Loucy (cell line): ENCODE results near the gene INTS2.

Source experiments
- H2AFZ ChIP-seq: fragments of 200-600 bp; sonication (generic); 2 replicates; pipeline ENCODE4 v1.6.0; 2016; ENCODE audit warnings: antibody characterized with exemption, mild to moderate bottlenecking, low read length, moderate library complexity
- H3F3A ChIP-seq: fragments of 200-600 bp; 2 replicates; pipeline ENCODE4 v1.6.0; 2016; ENCODE audit warnings: antibody characterized with exemption, low read depth, mild to moderate bottlenecking
- H3K27me3 ChIP-seq: fragments of 200-600 bp; sonication (generic); 2 replicates; pipeline ENCODE4 v1.6.1; 2014; ENCODE audit warnings: low read length, mild to moderate bottlenecking; ENCODE audit not compliant: insufficient read depth, poor library complexity, severe bottlenecking
- H3K36me3 ChIP-seq: fragments of 200-600 bp; sonication (generic); 2 replicates; pipeline ENCODE4 v1.6.1; 2016; ENCODE audit warnings: low read length; ENCODE audit not compliant: insufficient read depth
- H3K4me1 ChIP-seq: fragments of 200-600 bp; sonication (generic); 2 replicates; pipeline ENCODE4 v1.5.1; 2014; ENCODE audit warnings: low read length, mild to moderate bottlenecking; ENCODE audit not compliant: insufficient read depth, poor library complexity, severe bottlenecking
- H3K4me2 ChIP-seq: fragments of 200-600 bp; sonication (generic); 2 replicates; pipeline ENCODE4 v1.6.0; 2014; ENCODE audit warnings: antibody characterized with exemption, low read length, low read depth, mild to moderate bottlenecking; ENCODE audit not compliant: poor library complexity, severe bottlenecking
- H3K4me3 ChIP-seq: fragments of 200-600 bp; sonication (generic); 2 replicates; pipeline ENCODE4 v1.5.1; 2014; ENCODE audit warnings: low read length, mild to moderate bottlenecking, mixed read lengths; ENCODE audit not compliant: poor library complexity, severe bottlenecking
- H3K79me2 ChIP-seq: fragments of 200-600 bp; sonication (generic); 2 replicates; pipeline ENCODE4 v1.6.1; 2014; ENCODE audit warnings: low read length; ENCODE audit not compliant: insufficient read depth
- H3K9ac ChIP-seq: fragments of 200-600 bp; sonication (generic); 2 replicates; pipeline ENCODE4 v1.6.0; 2014; ENCODE audit warnings: mild to moderate bottlenecking, low read depth, low read length, moderate library complexity; ENCODE audit not compliant: poor library complexity, severe bottlenecking
- H3K9me2 ChIP-seq: fragments of 200-600 bp; sonication (generic); replicated peaks from 2 replicates; pipeline ENCODE4 v1.6.1; 2016; ENCODE audit warnings: low read depth, low read length, mixed read lengths
- H3K9me3 ChIP-seq: fragments of 200-600 bp; sonication (generic); 2 replicates; pipeline ENCODE4 v1.6.1; 2014; ENCODE audit warnings: mild to moderate bottlenecking, antibody characterized with exemption, low read length, low read depth; ENCODE audit not compliant: insufficient read depth
- H4K20me1 ChIP-seq: fragments of 200-600 bp; sonication (generic); 2 replicates; pipeline ENCODE4 v1.6.0; 2014; ENCODE audit warnings: antibody characterized with exemption, low read length, mild to moderate bottlenecking; ENCODE audit not compliant: insufficient read depth, poor library complexity, severe bottlenecking
- EZH2phosphoT487 ChIP-seq: fragments of 200-600 bp; IDR thresholded peaks from 2 replicates; pipeline ENCODE4 v1.6.1; 2018; ENCODE audit warnings: antibody characterized with exemption, mild to moderate bottlenecking, moderate library complexity, borderline replicate concordance
- TF ChIP-seq, protein P1 (sequence below): fragments of 200-600 bp; sonication (generic); conservative IDR thresholded peaks from 2 replicates; pipeline ENCODE4 v1.5.1; 2014; ENCODE audit warnings: mild to moderate bottlenecking, antibody characterized with exemption, low read length

INTS2 gene

DNA sequence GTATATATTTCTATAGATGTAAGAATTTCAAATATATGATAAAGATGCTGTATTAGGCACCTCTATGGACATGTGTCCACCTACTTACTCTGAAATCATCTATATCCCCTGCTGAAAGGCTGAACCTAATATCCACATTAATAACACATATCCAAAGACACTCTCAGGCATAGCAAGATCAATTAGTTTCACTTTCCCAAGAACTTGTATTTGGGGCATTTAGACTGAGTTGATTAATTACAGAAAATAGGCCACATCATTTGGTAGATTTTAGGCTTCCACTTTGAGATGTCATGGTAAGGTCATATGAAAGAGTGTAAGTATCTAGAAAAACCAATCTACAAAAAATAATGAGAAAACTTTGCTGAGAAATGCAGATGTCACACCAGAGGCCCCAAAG lies 109.6 kb downstream of the INTS2 start:
- H3F3A ChIP-seq = no peaks in the 10 kb centered on the region
- no peaks in the 10 kb centered on the region for H3K9me3 ChIP-seq
- H3K36me3 ChIP-seq = peaks cover 46% of the 10 kb centered on the region; the same call in 1 of the 2 replicates
- no peaks in the 10 kb centered on the region for H3K27me3 ChIP-seq
- no peaks in the 10 kb centered on the region for H3K4me1 ChIP-seq
- no peak overlapping the region for H3K9ac ChIP-seq
- H3K4me3 ChIP-seq = no peak overlapping the region
- H2AFZ ChIP-seq = no peak overlapping the region
- no peak for TF ChIP-seq EZH2phosphoT487
- TF ChIP-seq, protein P1, sequence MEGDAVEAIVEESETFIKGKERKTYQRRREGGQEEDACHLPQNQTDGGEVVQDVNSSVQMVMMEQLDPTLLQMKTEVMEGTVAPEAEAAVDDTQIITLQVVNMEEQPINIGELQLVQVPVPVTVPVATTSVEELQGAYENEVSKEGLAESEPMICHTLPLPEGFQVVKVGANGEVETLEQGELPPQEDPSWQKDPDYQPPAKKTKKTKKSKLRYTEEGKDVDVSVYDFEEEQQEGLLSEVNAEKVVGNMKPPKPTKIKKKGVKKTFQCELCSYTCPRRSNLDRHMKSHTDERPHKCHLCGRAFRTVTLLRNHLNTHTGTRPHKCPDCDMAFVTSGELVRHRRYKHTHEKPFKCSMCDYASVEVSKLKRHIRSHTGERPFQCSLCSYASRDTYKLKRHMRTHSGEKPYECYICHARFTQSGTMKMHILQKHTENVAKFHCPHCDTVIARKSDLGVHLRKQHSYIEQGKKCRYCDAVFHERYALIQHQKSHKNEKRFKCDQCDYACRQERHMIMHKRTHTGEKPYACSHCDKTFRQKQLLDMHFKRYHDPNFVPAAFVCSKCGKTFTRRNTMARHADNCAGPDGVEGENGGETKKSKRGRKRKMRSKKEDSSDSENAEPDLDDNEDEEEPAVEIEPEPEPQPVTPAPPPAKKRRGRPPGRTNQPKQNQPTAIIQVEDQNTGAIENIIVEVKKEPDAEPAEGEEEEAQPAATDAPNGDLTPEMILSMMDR = no peak
- no peak overlapping the region for H3K4me2 ChIP-seq
- H3K79me2 ChIP-seq = no peaks in the 10 kb centered on the region
- no peaks in the 10 kb centered on the region for H4K20me1 ChIP-seq
- H3K9me2 ChIP-seq = no peaks in the 10 kb centered on the region

DNA sequence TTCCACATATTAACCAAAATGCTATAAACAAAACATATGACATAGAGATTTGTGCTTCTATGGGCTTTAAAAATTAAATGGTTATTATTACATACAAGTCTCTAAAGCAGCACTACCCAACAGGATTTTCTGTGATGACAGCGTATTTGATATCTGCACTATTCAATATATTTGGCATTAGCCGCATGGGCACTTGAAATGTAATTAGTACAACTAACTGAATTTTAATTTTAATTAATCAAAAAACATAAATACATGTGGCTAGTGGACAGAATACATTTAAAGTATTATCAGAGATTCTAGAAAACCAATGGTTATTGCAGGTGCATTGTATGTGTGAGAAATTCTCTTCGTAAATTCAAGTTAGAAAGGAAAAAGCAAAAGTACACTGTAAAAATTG lies 110.3 kb downstream of the INTS2 start:
- H3K36me3 ChIP-seq = peaks cover 42% of the 10 kb centered on the region; the same call in 1 of the 2 replicates
- no peaks in the 10 kb centered on the region for H3K27me3 ChIP-seq
- no peaks in the 10 kb centered on the region for H3K4me1 ChIP-seq
- H3K9me2 ChIP-seq = no peaks in the 10 kb centered on the region
- H4K20me1 ChIP-seq = no peaks in the 10 kb centered on the region
- H3K4me2 ChIP-seq = no peak overlapping the region
- no peak overlapping the region for H3K9ac ChIP-seq
- H3F3A ChIP-seq = no peaks in the 10 kb centered on the region
- no peak overlapping the region for H2AFZ ChIP-seq
- TF ChIP-seq, protein P1 = no peak
- no peak for TF ChIP-seq EZH2phosphoT487
- no peaks in the 10 kb centered on the region for H3K9me3 ChIP-seq
- no peak overlapping the region for H3K4me3 ChIP-seq
- H3K79me2 ChIP-seq = no peaks in the 10 kb centered on the region

- Histone ChIP-seq H3K9me2 (no peaks in the 10 kb centered on the region), H3F3A (no peaks in the 10 kb centered on the region), H2AFZ (no peak overlapping the region), H3K27me3 (no peaks in the 10 kb centered on the region), H3K36me3 (peaks cover 34% of the 10 kb centered on the region; the same call in 1 of the 2 replicates), H4K20me1 (no peaks in the 10 kb centered on the region), H3K9me3 (no peaks in the 10 kb centered on the region), H3K9ac (no peak overlapping the region), H3K4me3 (no peak overlapping the region), H3K79me2 (no peaks in the 10 kb centered on the region), H3K4me1 (no peaks in the 10 kb centered on the region), H3K4me2 (no peak overlapping the region)
- no peak for TF ChIP-seq EZH2phosphoT487
Measured at GRCh38 chr17:61816538-61816937, 111.2 kb downstream of the INTS2 start.

- H3K36me3 ChIP-seq = peaks cover 29% of the 10 kb centered on the region; the same call in 1 of the 2 replicates
- no peaks in the 10 kb centered on the region for H3K9me2 ChIP-seq
- H2AFZ ChIP-seq = no peak overlapping the region
- no peaks in the 10 kb centered on the region for H3K9me3 ChIP-seq
- H3K9ac ChIP-seq = no peak overlapping the region
- TF ChIP-seq EZH2phosphoT487 = no peak
- TF ChIP-seq, protein P1 = no peak
- H3K4me3 ChIP-seq = no peak overlapping the region
- H3K4me2 ChIP-seq = no peak overlapping the region
- no peaks in the 10 kb centered on the region for H3K79me2 ChIP-seq
- no peaks in the 10 kb centered on the region for H3F3A ChIP-seq
- no peaks in the 10 kb centered on the region for H3K4me1 ChIP-seq
- H4K20me1 ChIP-seq = no peaks in the 10 kb centered on the region
- no peaks in the 10 kb centered on the region for H3K27me3 ChIP-seq
Measured at GRCh38 chr17:61815863-61816503, 111.8 kb downstream of the INTS2 start.
